Cardiac atrium fibroblast (primary cell): ENCODE data around the gene COL17A1. TPM values are rescaled to one million over a fixed set of nuclear protein-coding genes. Genes with fewer than 3 reads are reported as not detected.

Source experiments
- total RNA-seq: library from RNA; depleted of rRNA; stranded (reverse); fragments of >200 nt; gene quantifications from 2 replicates; pipeline ENCODE4 v1.2.3, GENCODE V29; 2015

Gene COL17A1
- 0.16 and 0.36 TPM in 2 replicates for total RNA-seq

DNA sequence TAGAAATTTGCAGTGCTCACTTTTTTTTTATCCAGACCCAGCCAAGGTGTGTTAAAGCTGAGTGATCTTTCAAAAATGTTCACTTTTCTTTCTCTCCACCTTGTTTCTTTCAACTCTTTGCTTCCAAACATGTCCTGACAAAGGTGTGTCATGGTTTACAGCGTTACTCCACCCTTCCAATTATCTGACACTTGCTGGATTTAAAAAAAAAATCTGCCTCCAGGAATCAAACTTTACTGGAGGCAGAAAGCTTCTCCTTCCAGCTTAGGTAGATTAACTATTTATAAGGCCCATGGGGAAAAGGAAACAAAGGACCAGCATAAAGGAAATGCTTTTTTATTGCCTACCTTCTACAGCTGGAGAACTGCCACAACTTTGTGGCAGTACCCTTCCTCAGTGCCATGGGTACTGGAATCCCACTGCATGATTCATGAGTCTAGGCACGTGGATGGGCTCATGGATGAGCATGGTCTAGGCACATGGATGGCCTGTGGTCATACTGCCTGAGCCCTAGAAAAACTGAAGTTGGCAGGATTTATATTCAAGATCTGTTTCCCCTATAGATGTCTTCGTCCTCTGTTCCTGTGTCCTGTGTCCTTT lies at the start of gene COL17A1:
TSS of gene COL17A1 (minus strand) at position 80 of the 600 bp plus-strand sequence. CDS start 5,207 bp downstream, outside the sequence.

DNA sequence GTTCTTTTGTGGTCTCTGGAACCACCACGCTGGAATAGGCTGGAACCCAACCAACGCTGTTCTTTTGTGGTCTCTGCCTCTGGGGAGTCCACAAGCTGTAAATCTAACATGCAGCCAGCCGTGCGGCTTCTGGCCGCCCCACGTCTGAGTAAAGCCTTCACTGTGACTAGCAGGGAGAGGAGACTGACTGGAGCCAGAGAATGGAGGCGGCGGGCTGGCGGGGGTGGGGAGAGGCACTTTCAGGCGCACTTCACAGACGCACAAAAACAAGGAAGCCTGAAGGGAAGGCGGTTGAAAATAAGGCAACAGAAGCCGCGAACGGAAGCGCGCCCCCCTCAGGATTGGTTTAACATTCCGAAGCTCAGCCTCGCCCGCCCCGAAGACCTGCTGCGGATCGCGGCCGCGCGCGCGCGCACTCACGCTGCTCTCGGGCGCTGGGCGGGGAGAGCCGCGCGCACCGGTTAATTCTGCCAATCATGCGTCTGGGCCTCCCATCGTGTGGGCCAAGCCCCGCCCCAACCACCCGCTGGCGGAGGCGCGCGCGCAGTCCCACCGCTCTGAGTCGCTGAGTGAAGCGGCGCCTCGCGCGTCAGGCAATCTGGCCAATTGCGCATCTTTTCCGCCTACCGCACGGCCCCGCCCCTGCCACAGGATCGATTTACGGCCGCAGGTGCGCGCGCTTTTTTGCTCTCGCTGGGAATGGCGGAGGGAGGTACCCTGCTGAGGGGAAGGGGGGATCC lies 36.0 kb upstream of the COL17A1 start, which contains the start of gene SFR1:
TSS of gene SFR1 (plus strand) at position 687 of the 740 bp plus-strand sequence. CDS start at position 700, 13 bp downstream.

Other genes starting within 250 kb of the COL17A1 start
- 9.4 and 14.4 TPM in 2 replicates for gene SH3PXD2A, start 230.3 kb downstream of the COL17A1 start, total RNA-seq
- gene STN1, start 167.7 kb downstream of the COL17A1 start, total RNA-seq: 22.4 and 27.1 TPM in 2 replicates
- gene SLK, start 118.7 kb downstream of the COL17A1 start, total RNA-seq: 20.4 and 22.7 TPM in 2 replicates
- 7.1 and 10.7 TPM in 2 replicates for gene SFR1, start 36.3 kb upstream of the COL17A1 start, total RNA-seq
- gene CFAP43, start 146.5 kb upstream of the COL17A1 start, total RNA-seq: not detected in 2 replicates
- gene GSTO1, start 169.0 kb upstream of the COL17A1 start, total RNA-seq: 159 and 195 TPM in 2 replicates
- 0.32 and 0.36 TPM in 2 replicates for gene GSTO2, start 183.3 kb upstream of the COL17A1 start, total RNA-seq